Rectal smooth muscle tissue (tissue), 1 donor: Measurements from ENCODE around the gene TSSC4.
"Not testable (repeated sequence)": the region's sequence is repeated elsewhere in the genome, so short reads cannot be mapped to it uniquely, and the experiment has no call there.

Experiments used
- H3K27ac ChIP-seq: one replicate; pipeline ENCODE4 v1.7.0; 2013; ENCODE audit warnings: low read depth, low read length, inconsistent platforms
- H3K27me3 ChIP-seq: one replicate; pipeline ENCODE4 v1.7.0; 2013; ENCODE audit warnings: low read length; ENCODE audit not compliant: control insufficient read depth, insufficient read depth
- H3K36me3 ChIP-seq: one replicate; pipeline ENCODE4 v1.7.0; 2013; ENCODE audit warnings: low read length; ENCODE audit not compliant: control insufficient read depth, insufficient read depth
- H3K4me1 ChIP-seq: one replicate; pipeline ENCODE4 v1.7.0; 2013; ENCODE audit warnings: low read length; ENCODE audit not compliant: control insufficient read depth, insufficient read depth
- H3K4me3 ChIP-seq: one replicate; pipeline ENCODE4 v1.7.0; 2013; ENCODE audit warnings: low read length
- H3K9ac ChIP-seq: one replicate; pipeline ENCODE4 v1.7.0; 2013; ENCODE audit warnings: low read length

Gene TSSC4

DNA sequence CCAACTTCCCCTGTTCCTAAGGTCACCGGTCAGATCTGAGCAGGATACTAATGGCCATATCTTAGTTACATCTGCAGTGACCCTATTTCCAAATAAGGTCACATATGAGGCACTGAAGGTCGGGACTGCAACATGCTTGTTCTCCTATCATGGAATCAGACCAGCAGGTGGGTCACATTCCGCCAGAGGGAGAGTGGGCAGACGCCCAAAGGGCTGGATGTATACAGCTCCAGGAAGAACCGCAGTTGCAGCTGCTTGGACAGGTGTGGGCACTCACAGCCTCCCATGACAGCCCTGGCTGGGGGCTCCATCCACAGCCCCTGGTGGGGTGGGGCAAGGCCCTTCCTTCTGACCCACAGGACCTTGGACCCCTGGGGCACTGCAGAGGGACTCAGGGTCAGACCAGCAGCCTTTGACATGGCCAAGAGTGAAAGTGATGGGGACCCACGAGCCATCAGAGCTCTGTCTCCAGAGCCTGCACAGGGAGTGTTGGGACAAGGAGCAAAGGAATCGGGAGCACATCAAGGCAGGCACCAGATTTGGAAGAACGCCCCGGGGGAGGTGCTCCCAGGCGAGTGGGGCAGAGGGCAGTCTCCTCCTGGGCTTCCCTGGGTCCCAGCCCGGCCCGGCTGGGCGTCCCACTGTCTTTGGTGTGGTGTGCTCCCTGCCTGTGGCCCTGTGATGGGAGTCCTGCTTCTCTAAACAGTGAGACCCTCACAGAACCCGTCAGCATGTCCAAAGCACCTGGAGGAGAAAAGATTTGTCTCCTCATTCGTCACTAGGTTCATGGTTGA, 36.8 kb upstream of the TSSC4 start:
- H3K4me3 ChIP-seq: no peak overlapping the region
- no peaks in the 10 kb centered on the region for H3K27me3 ChIP-seq
- no peak overlapping the region for H3K9ac ChIP-seq
- no peak overlapping the region for H3K27ac ChIP-seq
- no peaks in the 10 kb centered on the region for H3K36me3 ChIP-seq
- H3K4me1 ChIP-seq: no peaks in the 10 kb centered on the region

DNA sequence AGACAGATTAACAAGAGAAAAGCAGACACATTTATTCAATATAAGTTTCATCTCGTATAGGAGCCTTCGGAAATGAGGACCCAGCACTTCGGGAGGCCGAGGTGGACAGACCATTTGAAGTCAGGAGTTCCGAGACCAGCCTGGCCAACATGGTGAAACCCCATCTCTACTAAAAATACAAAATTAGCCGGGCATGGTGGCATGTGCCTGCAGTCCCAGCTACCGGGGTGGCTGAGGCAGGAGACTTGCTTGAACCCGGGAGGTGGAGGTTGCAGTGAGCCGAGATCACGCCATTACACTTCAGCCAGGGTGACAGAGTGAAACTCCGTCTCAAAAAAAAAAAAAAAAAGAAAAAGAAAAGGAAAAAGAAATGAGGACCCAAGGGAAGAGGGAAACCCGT, 36.2 kb upstream of the TSSC4 start:
- H3K36me3 ChIP-seq, H3K27ac ChIP-seq, H3K4me1 ChIP-seq, H3K27me3 ChIP-seq, H3K4me3 ChIP-seq, H3K9ac ChIP-seq: not testable (repeated sequence)

DNA sequence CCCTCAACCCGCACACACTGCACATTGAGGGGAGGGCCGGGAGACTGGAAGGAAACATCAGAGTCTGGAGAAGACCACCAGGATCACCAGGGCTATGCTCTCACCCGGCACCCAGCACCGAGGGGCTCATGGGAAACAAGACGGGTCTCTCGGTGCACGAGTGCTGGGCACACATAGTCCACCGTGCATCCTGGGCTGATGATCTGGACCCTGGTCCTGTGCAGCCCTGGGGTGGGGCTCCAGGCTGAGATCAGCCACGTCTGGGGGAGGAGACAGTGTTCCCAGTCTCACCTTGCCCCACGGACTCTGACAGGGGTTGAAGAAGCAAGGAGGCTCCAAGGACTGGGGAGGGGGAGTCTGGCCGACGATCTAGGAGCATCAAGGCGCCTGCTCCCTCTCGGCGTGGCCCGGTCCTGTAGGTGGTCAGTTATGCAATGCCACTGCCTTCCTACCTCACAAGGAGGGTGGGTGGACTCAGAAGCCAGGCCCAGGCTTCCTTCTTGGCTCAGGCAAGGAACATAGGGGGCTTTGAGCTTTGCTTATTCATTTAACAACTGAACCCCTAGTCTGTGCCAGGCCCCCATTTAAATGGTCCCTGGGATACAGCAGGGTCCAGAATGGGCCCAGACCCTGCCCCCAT, 34.9 kb upstream of the TSSC4 start:
- Histone ChIP-seq H3K4me1 (no peaks in the 10 kb centered on the region), H3K9ac (no peak overlapping the region), H3K27me3 (no peaks in the 10 kb centered on the region), H3K4me3 (no peak overlapping the region), H3K27ac (no peak overlapping the region), H3K36me3 (no peaks in the 10 kb centered on the region)

DNA sequence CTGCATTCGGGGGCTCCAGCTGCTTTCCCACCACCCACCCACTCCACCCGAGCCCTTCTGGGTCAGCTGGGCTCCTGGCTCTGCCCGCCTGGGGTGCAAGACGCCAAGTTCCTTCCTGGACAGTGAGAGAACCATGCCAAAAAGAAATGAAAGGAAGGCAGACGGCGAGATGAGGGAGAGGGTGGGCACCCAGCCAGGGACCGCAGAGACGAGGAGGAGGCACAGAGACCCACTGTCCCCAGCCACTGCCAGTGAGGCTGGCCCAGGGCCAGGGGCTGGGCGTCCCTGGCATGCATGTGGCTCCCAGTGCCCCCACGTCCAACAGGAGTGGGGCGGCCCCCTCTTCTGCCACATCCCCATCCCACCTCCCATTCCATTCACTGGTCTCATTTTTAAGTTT, 34.3 kb upstream of the TSSC4 start:
- no peak overlapping the region for H3K27ac ChIP-seq

DNA sequence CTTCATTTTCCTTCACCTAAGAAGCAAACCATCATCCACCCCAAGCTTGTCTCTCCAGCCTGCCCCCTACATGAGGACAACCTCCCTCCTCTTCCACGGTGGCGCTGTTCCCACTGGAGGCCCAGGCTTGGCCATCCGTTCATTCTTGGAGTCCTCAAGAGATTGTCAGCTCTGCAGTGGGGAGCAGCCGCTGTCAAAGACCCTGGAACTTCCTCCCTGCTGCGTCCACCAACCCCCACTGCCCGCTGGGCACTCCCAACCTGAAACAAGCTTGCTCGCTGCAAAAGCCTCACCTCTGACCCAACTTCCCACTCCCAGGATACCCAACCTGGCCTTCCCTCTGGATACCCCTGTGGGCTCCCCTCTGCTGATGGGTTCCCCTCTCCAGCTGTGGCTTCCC, 33.8 kb upstream of the TSSC4 start:
- Histone ChIP-seq H3K27me3 (no peaks in the 10 kb centered on the region), H3K36me3 (no peaks in the 10 kb centered on the region), H3K4me1 (no peaks in the 10 kb centered on the region), H3K9ac (no peak overlapping the region), H3K4me3 (no peak overlapping the region), H3K27ac (no peak overlapping the region)

More for the DNA sequence above, 34.3 kb upstream of the TSSC4 start:
- Histone ChIP-seq H3K27me3 (no peaks in the 10 kb centered on the region), H3K4me3 (no peak overlapping the region), H3K4me1 (no peaks in the 10 kb centered on the region), H3K9ac (no peak overlapping the region), H3K36me3 (no peaks in the 10 kb centered on the region)

DNA sequence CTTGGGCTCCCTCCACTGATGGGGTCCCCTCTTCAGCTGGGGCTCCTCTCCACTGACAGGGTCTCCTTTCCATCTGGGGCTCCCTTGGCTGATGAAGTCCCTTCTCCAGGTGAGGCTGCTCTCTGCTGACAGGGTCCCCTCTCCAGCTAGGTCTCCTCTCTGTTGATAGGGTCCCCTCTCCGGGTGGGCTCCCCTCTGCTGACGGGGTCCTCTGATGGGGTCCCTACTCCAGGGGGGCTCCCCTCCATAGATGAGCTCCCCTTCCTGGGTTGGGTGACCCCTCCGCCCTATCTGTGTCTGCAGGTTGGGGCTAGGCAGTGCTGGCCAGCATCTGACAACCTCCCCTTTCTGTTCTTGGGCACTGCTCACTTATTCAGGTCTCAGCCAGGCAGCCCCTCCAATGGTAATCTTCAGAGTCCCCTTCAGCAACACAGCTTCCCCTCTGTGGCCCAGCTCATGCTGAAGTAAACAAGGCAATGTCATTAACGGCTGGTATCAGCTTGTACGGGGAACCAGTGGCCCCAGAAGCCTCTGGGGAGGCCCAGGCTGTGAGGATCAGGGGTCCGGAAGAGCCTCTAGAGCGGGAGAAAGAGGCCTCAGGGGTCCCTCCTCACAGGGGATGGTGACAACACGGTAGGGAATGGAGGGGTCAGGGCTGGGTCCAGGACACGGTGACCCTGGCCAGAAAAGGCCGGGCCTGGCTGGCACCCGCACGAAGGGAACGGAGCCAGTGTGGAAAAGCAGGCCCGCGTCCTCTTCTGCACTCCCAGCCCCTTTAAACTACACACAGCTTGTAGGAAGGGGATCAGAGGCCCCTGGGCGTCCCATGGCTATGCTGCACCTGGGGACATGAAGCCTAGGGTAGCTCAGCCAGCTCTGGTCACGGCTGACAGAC, 33.0 kb upstream of the TSSC4 start:
- no peaks in the 10 kb centered on the region for H3K27me3 ChIP-seq
- H3K4me1 ChIP-seq: no peaks in the 10 kb centered on the region
- no peak overlapping the region for H3K4me3 ChIP-seq
- H3K36me3 ChIP-seq: no peaks in the 10 kb centered on the region
- H3K27ac ChIP-seq: no peak overlapping the region
- H3K9ac ChIP-seq: no peak overlapping the region

DNA sequence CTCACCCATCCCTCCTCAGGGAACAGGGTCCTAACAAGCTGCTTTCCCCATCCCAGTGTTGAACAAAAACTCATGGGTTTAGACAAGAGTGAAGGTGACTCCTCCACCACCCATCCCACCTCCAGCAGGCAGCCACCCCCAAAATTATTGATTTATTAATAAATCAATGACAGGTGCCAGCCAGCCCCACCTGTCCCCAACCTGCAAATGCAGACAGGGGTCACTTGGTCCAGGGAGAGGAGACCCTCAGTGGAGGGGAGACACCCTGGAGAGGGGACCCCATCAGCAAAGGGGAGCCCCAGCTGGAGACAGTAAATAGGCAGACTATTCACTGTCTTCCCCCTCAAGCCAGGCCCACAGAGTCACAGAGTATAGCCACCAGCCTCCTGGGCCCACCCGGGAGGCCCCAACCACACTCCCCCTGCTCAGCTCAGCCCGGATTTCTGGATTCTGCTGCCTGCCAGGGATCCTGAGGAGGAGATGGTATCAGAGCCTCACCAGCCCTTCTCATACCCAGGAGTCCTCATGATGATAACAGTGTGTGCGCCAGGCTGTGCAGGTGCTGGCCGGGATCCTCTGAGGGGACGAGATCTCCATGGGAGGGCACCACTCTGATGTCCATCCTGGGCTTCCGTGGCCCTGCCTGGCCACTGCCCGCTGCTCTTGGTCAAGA, 32.2 kb upstream of the TSSC4 start:
- H3K27me3 ChIP-seq: no peaks in the 10 kb centered on the region
- no peaks in the 10 kb centered on the region for H3K36me3 ChIP-seq
- H3K9ac ChIP-seq: no peak overlapping the region
- H3K4me1 ChIP-seq: no peaks in the 10 kb centered on the region
- H3K4me3 ChIP-seq: no peak overlapping the region
- H3K27ac ChIP-seq: no peak overlapping the region

DNA sequence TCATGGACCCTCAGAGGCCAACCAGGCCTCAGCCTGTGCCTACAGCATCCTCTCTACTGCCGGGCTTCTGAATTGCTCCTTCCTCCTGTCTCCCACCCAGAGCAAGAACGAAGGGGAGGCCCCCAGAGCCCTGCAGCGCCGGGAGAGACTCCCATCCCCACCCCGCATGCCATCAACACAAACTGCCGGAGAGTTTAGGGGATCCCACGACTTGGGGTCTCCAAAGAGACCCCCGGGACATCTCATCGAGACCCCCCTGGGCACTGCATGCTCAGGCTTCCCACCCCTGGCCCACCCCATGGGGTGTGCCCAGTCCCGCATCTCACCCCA, 31.7 kb upstream of the TSSC4 start:
- no peaks in the 10 kb centered on the region for H3K27me3 ChIP-seq
- H3K36me3 ChIP-seq: no peaks in the 10 kb centered on the region
- H3K9ac ChIP-seq: no peak overlapping the region
- no peaks in the 10 kb centered on the region for H3K4me1 ChIP-seq
- no peak overlapping the region for H3K4me3 ChIP-seq
- no peak overlapping the region for H3K27ac ChIP-seq

DNA sequence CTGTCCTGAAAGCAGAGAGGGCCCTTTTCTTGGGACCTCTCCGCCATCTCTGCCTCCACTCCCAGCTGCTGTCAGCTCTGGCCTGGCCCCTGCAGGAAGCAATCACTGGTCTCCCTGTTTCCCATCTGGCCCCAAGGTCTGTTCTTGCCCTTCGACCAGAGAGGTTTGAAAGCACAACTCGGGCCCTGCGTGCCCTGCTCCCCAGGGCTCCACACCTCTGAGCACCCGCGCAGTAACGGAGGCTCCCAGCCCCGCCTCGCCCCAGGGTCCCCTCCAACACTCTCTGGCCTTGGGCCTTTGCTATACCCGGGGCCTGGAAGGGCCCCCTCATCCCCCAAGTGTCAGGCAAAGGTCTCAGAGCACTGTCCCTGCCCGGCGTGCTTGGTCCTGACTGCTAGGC, 31.2 kb upstream of the TSSC4 start:
- Histone ChIP-seq H3K9ac (no peak overlapping the region), H3K27ac (no peak overlapping the region)

DNA sequence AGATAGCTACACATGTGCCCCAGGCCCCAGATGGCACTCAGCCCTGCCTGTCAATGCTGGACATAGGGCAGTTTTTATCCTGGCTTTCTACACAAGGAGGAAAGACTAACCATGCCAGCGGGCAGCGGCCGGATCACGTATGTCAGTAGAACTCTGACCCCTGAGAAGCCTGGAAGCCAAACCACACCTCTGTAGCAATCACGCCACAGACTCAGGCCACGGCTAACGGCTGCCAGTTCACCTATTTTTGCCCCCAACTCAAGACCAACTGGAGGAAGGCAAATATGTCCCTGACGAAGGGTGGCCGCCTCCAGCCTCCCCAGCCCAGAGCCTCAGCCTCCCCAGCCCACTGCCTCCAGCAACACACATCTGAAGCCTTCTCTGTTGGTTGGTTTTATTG, 30.7 kb upstream of the TSSC4 start:
- no peaks in the 10 kb centered on the region for H3K4me1 ChIP-seq
- no peak overlapping the region for H3K4me3 ChIP-seq
- H3K27ac ChIP-seq: no peak overlapping the region
- H3K27me3 ChIP-seq: no peaks in the 10 kb centered on the region
- H3K36me3 ChIP-seq: no peaks in the 10 kb centered on the region
- H3K9ac ChIP-seq: no peak overlapping the region

More for the DNA sequence above, 31.2 kb upstream of the TSSC4 start:
- Histone ChIP-seq H3K36me3 (no peaks in the 10 kb centered on the region), H3K4me3 (no peak overlapping the region), H3K27me3 (no peaks in the 10 kb centered on the region), H3K4me1 (no peaks in the 10 kb centered on the region)

DNA sequence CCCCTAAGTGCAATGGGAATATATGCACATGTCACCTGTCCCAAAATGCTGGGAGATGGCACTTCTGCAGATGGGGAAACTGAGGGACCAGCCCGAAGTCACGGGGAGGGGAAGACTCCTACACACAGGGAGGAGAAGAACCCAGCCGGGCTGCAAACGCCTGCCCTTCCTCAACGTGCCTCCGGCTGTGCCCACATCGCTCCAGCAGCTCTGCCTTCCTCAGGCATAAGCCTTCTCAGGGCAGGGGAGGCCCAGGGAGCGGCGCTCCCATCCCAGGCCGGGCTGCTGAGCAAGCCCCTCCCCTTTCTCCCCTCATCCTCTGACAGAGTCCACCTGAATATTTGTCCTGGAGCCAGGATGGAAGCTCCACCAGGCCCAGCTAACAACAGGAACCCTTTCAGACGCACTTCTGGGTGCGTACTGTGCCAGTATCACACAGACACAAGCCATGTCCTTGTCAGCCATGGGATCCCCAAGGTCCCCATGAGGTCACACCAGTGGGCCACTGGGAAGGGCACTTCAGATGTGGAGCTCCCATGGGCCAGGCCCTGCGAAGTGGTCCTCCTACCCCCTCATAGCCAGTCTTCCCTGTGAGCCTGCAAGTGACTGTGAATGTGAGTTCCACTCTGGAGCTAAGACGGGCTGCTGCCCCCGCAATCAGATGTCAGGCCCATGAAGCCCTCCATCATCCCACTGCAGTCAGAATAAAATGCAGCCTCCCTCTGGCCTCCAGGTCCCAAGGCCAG, 25.9 kb upstream of the TSSC4 start:
- no peaks in the 10 kb centered on the region for H3K27me3 ChIP-seq
- H3K27ac ChIP-seq: peak overlapping the region; percentile 45
- H3K36me3 ChIP-seq: no peaks in the 10 kb centered on the region
- no peak overlapping the region for H3K4me3 ChIP-seq
- peaks cover 10% of the 10 kb centered on the region for H3K4me1 ChIP-seq
- no peak overlapping the region for H3K9ac ChIP-seq
